ENCODE measurements around the gene WWOX.

GRCh38 chr16:78246559-78246958, 147.1 kb downstream of the WWOX start:
- TF ChIP-seq POLR2AphosphoS5 (IDR thresholded peaks at IDR 0.05) (no peak), POLR2A (IDR thresholded peaks at IDR 0.05) (no peak)

Data from gastroesophageal sphincter (tissue), 2 donors.